HEK293 (cell line): ENCODE measurements around the gene ATP13A4.

Experiments
- CTCF ChIA-PET: fragments of 350-600 bp; formaldehyde crosslinking; extraction: SDS; loops from one replicate; lab custom pipeline; 2021; ENCODE audit warnings: antibody characterized with exemption; lab: Yijun Ruan, JAX
- POLR2A ChIA-PET: fragments of 300-600 bp; formaldehyde crosslinking; extraction: SDS; loops from one replicate; lab custom pipeline; 2020; ENCODE audit warnings: antibody characterized with exemption, inconsistent platforms; lab: Yijun Ruan, JAX
- H3K27ac ChIP-seq: fragments of 200-500 bp; sonication (Bioruptor generic); 2 replicates; pipeline ENCODE4 v1.5.1; 2014; ENCODE audit warnings: low read depth, low read length, control low read depth, inconsistent platforms; ENCODE audit errors: extremely low read depth
- H3K36me3 ChIP-seq, 2 experiments: fragments of 200-500 bp in 1 of 2; sonication (Bioruptor generic) in 1 of 2; 1 replicate in 1 of 2; 2 replicates in 1 of 2; pipeline ENCODE4 v1.5.1; 2014 to 2017; ENCODE audit warnings: inconsistent platforms in 2 of 2, low read length in 2 of 2; ENCODE audit not compliant: control insufficient read depth in 2 of 2, insufficient read depth in 1 of 2
- H3K4me1 ChIP-seq: fragments of 200-500 bp; sonication (Bioruptor generic); 2 replicates; pipeline ENCODE4 v1.5.1; 2014; ENCODE audit warnings: mild to moderate bottlenecking, low read length, inconsistent platforms; ENCODE audit not compliant: control insufficient read depth, insufficient read depth
- H3K4me3 ChIP-seq: 2 replicates; pipeline ENCODE4 v1.5.1; 2011; ENCODE audit warnings: low read depth, mild to moderate bottlenecking, control low read depth, low read length, moderate library complexity
- H3K9me3 ChIP-seq: fragments of 200-500 bp; sonication (Bioruptor generic); 2 replicates; pipeline ENCODE4 v1.5.1; 2014; ENCODE audit warnings: low read depth, low read length, inconsistent platforms; ENCODE audit not compliant: control insufficient read depth, insufficient read depth
- FEZF1 ChIP-seq: fragments of 450-650 bp; formaldehyde crosslinking; IDR thresholded peaks from 2 replicates; pipeline ENCODE4 v1.5.1; 2016; ENCODE audit warnings: missing biosample characterization, missing genetic modification characterization
- SP2 ChIP-seq: fragments of 450-650 bp; formaldehyde crosslinking; IDR thresholded peaks from 2 replicates; pipeline ENCODE4 v1.5.1; 2016; ENCODE audit warnings: missing biosample characterization, missing genetic modification characterization
- SP3 ChIP-seq: fragments of 450-650 bp; formaldehyde crosslinking; IDR thresholded peaks from 2 replicates; pipeline ENCODE4 v1.5.1; 2016; ENCODE audit warnings: missing biosample characterization, missing genetic modification characterization
- ZBTB48 ChIP-seq: fragments of 450-650 bp; formaldehyde crosslinking; IDR thresholded peaks from 2 replicates; pipeline ENCODE4 v1.5.1; 2016; ENCODE audit warnings: missing biosample characterization, missing genetic modification characterization
- ZNF184 ChIP-seq: fragments of 450-650 bp; IDR thresholded peaks from 2 replicates; pipeline ENCODE4 v1.5.1; 2018; ENCODE audit warnings: missing biosample characterization, mild to moderate bottlenecking, missing genetic modification characterization
- ZNF211 ChIP-seq: fragments of 450-650 bp; formaldehyde crosslinking; IDR thresholded peaks from 2 replicates; pipeline ENCODE4 v1.5.1; 2016; ENCODE audit warnings: low read depth, missing biosample characterization, missing genetic modification characterization
- ZNF239 ChIP-seq: fragments of 450-650 bp; formaldehyde crosslinking; IDR thresholded peaks from 2 replicates; pipeline ENCODE4 v1.5.1; 2016; ENCODE audit warnings: missing biosample characterization, missing genetic modification characterization
- ZNF341 ChIP-seq: fragments of 450-650 bp; formaldehyde crosslinking; IDR thresholded peaks from 2 replicates; pipeline ENCODE4; 2016; ENCODE audit warnings: low read depth, missing biosample characterization, missing genetic modification characterization
- ZNF354C ChIP-seq: fragments of 450-650 bp; formaldehyde crosslinking; IDR thresholded peaks from 2 replicates; pipeline ENCODE4 v1.5.1; 2016; ENCODE audit warnings: missing biosample characterization, missing genetic modification characterization, low read depth, borderline replicate concordance
- ZNF404 ChIP-seq: fragments of 450-650 bp; formaldehyde crosslinking; IDR thresholded peaks from 2 replicates; pipeline ENCODE4 v1.5.1; 2017; ENCODE audit warnings: missing biosample characterization, missing genetic modification characterization
- ZNF555 ChIP-seq: fragments of 450-650 bp; formaldehyde crosslinking; conservative IDR thresholded peaks from 2 replicates; pipeline ENCODE4 v1.5.1; 2017; ENCODE audit warnings: missing biosample characterization, mild to moderate bottlenecking, missing genetic modification characterization, inconsistent platforms
- ZNF670 ChIP-seq: fragments of 450-650 bp; formaldehyde crosslinking; IDR thresholded peaks from 2 replicates; pipeline ENCODE4 v1.5.1; 2016; ENCODE audit warnings: missing biosample characterization, missing genetic modification characterization, low read depth
- ZNF768 ChIP-seq: fragments of 450-650 bp; formaldehyde crosslinking; IDR thresholded peaks from 2 replicates; pipeline ENCODE4 v1.5.1; 2018; ENCODE audit warnings: missing biosample characterization, mild to moderate bottlenecking, missing genetic modification characterization
- ZNF776 ChIP-seq: fragments of 450-650 bp; formaldehyde crosslinking; IDR thresholded peaks from 2 replicates; pipeline ENCODE4 v1.5.0; 2017; ENCODE audit warnings: missing biosample characterization, missing genetic modification characterization, borderline replicate concordance
- ZNF777 ChIP-seq: fragments of 450-650 bp; formaldehyde crosslinking; IDR thresholded peaks from 2 replicates; pipeline ENCODE4 v1.5.1; 2017; ENCODE audit warnings: missing biosample characterization, missing genetic modification characterization, borderline replicate concordance
- ZNF792 ChIP-seq: fragments of 450-650 bp; formaldehyde crosslinking; IDR thresholded peaks from 2 replicates; pipeline ENCODE4 v1.5.1; 2016; ENCODE audit warnings: missing biosample characterization, missing genetic modification characterization
- ZNF837 ChIP-seq: fragments of 450-650 bp; formaldehyde crosslinking; IDR thresholded peaks from 2 replicates; pipeline ENCODE4 v1.5.1; 2016; ENCODE audit warnings: missing biosample characterization, missing genetic modification characterization
- ZNF843 ChIP-seq: fragments of 450-650 bp; formaldehyde crosslinking; IDR thresholded peaks from 2 replicates; pipeline ENCODE4 v1.5.1; 2016; ENCODE audit warnings: missing biosample characterization, missing genetic modification characterization
- TF ChIP-seq, protein P1 (sequence below): fragments of 450-650 bp; formaldehyde crosslinking; IDR thresholded peaks from 2 replicates; pipeline ENCODE4 v1.5.1; 2016; ENCODE audit warnings: missing biosample characterization, missing genetic modification characterization
- TF ChIP-seq, protein P2 (sequence below): fragments of 450-650 bp; formaldehyde crosslinking; optimal IDR thresholded peaks from 2 replicates; pipeline ENCODE3; 2016; ENCODE audit warnings: missing biosample characterization, mild to moderate bottlenecking, missing genetic modification characterization
- TF ChIP-seq, protein P3 (sequence below): fragments of 450-650 bp; formaldehyde crosslinking; IDR thresholded peaks from 2 replicates; pipeline ENCODE4 v1.5.1; 2017; ENCODE audit warnings: missing biosample characterization, missing genetic modification characterization
- TF ChIP-seq, protein P4 (sequence below): fragments of 450-650 bp; formaldehyde crosslinking; IDR thresholded peaks from 2 replicates; pipeline ENCODE4 v1.5.1; 2016; ENCODE audit warnings: missing biosample characterization, missing genetic modification characterization
- TF ChIP-seq, protein P5 (sequence below): fragments of 450-650 bp; formaldehyde crosslinking; IDR thresholded peaks from 2 replicates; pipeline ENCODE4 v1.5.1; 2016; ENCODE audit warnings: missing biosample characterization, missing genetic modification characterization, borderline replicate concordance

Gene ATP13A4

DNA sequence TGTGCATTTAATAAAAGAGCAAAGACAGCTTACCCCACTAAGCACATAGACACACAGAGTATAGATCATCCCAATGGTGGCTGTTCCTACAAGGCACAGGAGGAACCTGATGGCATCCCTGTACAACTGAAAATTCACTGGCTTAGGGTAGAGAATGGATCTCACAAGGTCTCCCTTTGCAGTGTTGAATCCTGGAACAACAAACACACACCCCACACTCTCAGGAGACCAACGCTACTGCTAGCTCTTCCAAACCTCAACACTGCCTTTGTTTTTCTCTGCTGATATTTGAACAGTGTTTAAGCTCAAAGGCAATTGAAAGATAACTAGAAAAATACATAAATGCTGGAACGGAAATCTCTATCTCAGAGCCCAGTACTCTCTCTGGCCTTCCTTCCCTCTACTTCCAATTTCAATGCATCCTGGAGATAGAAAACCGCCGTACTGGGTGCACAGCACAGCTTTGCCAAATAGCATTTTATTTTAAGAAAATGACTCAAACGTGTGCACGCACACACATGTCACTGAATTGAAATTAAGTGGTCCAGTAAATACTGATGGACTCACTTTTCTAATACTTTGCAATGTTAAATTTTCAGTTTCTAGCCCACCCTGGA lies 88.6 kb downstream of the ATP13A4 start:
- Histone ChIP-seq H3K36me3 (no peaks in the 10 kb centered on the region), H3K9me3 (no peaks in the 10 kb centered on the region), H3K27ac (no peak overlapping the region), H3K4me3 (no peak overlapping the region)
- ChIA-PET POLR2A (no interaction called here), CTCF (interaction anchor here (0.6 kb wide), 1 partner anchor 194 kb away, joined by 3 read pairs; no protein-coding TSS in a partner anchor)
- TF ChIP-seq ZNF670 (tag by site-specific recombination) (no peak), ZNF843 (tag by site-specific recombination) (no peak), ZNF776 (tag by site-specific recombination) (no peak), ZNF777 (tag by site-specific recombination) (no peak), ZNF768 (tag by site-specific recombination) (no peak), FEZF1 (tag by site-specific recombination) (no peak), ZNF184 (no peak), ZNF239 (tag by site-specific recombination) (no peak), ZNF404 (no peak), ZNF354C (tag by site-specific recombination) (no peak), ZNF211 (tag by site-specific recombination) (no peak), SP3 (tag by site-specific recombination) (no peak), ZNF555 (tag by site-specific recombination) (no peak), ZNF837 (tag by site-specific recombination) (no peak), SP2 (tag by site-specific recombination) (no peak)
- TF ChIP-seq, protein P1, sequence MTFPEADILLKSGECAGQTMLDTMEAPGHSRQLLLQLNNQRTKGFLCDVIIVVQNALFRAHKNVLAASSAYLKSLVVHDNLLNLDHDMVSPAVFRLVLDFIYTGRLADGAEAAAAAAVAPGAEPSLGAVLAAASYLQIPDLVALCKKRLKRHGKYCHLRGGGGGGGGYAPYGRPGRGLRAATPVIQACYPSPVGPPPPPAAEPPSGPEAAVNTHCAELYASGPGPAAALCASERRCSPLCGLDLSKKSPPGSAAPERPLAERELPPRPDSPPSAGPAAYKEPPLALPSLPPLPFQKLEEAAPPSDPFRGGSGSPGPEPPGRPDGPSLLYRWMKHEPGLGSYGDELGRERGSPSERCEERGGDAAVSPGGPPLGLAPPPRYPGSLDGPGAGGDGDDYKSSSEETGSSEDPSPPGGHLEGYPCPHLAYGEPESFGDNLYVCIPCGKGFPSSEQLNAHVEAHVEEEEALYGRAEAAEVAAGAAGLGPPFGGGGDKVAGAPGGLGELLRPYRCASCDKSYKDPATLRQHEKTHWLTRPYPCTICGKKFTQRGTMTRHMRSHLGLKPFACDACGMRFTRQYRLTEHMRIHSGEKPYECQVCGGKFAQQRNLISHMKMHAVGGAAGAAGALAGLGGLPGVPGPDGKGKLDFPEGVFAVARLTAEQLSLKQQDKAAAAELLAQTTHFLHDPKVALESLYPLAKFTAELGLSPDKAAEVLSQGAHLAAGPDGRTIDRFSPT = no peak
- TF ChIP-seq, protein P2, sequence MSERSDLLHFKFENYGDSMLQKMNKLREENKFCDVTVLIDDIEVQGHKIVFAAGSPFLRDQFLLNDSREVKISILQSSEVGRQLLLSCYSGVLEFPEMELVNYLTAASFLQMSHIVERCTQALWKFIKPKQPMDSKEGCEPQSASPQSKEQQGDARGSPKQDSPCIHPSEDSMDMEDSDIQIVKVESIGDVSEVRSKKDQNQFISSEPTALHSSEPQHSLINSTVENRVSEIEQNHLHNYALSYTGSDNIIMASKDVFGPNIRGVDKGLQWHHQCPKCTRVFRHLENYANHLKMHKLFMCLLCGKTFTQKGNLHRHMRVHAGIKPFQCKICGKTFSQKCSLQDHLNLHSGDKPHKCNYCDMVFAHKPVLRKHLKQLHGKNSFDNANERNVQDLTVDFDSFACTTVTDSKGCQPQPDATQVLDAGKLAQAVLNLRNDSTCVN (tag by site-specific recombination) = no peak
- TF ChIP-seq, protein P3, sequence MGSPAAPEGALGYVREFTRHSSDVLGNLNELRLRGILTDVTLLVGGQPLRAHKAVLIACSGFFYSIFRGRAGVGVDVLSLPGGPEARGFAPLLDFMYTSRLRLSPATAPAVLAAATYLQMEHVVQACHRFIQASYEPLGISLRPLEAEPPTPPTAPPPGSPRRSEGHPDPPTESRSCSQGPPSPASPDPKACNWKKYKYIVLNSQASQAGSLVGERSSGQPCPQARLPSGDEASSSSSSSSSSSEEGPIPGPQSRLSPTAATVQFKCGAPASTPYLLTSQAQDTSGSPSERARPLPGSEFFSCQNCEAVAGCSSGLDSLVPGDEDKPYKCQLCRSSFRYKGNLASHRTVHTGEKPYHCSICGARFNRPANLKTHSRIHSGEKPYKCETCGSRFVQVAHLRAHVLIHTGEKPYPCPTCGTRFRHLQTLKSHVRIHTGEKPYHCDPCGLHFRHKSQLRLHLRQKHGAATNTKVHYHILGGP (tag by site-specific recombination) = no peak
- TF ChIP-seq, protein P4, sequence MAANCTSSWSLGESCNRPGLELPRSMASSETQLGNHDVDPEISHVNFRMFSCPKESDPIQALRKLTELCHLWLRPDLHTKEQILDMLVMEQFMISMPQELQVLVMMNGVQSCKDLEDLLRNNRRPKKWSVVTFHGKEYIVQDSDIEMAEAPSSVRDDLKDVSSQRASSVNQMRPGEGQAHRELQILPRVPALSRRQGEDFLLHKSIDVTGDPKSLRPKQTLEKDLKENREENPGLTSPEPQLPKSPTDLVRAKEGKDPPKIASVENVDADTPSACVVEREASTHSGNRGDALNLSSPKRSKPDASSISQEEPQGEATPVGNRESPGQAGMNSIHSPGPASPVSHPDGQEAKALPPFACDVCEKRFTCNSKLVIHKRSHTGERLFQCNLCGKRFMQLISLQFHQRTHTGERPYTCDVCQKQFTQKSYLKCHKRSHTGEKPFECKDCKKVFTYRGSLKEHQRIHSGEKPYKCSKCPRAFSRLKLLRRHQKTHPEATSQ (tag by site-specific recombination) = no peak
- TF ChIP-seq, all 188 proteins: peak for 0
- no peaks in the 10 kb centered on the region for H3K4me1 ChIP-seq

DNA sequence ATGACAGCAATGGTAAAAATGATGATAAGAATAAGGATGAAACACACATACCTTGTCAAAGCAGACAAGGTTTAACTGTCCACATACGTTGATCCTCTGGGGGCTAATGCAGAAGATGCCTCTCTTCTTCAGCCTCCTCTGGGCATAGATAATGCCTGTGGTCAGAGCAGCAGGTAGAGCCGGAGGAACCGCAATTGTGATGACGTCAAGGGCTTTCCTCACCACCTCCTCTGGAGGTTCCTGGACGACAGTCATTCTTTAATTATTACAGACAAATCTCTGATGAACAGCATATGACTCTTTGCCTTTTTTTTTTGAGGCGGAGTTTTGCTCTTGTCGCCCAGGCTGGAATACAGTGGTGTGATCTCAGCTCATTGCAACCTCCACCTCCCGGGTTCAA lies 89.8 kb downstream of the ATP13A4 start:
- ChIA-PET CTCF (no interaction called here), POLR2A (no interaction called here)
- TF ChIP-seq, protein P5, sequence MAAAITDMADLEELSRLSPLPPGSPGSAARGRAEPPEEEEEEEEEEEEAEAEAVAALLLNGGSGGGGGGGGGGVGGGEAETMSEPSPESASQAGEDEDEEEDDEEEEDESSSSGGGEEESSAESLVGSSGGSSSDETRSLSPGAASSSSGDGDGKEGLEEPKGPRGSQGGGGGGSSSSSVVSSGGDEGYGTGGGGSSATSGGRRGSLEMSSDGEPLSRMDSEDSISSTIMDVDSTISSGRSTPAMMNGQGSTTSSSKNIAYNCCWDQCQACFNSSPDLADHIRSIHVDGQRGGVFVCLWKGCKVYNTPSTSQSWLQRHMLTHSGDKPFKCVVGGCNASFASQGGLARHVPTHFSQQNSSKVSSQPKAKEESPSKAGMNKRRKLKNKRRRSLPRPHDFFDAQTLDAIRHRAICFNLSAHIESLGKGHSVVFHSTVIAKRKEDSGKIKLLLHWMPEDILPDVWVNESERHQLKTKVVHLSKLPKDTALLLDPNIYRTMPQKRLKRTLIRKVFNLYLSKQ (tag by site-specific recombination) = no peak
- no peak for TF ChIP-seq ZBTB48
- TF ChIP-seq ZNF792 = no peak
- TF ChIP-seq, protein P4 (tag by site-specific recombination) = no peak
- TF ChIP-seq ZNF341 = no peak
- Histone ChIP-seq H3K27ac (no peak overlapping the region), H3K36me3 (no peaks in the 10 kb centered on the region), H3K9me3 (no peaks in the 10 kb centered on the region), H3K4me1 (no peaks in the 10 kb centered on the region), H3K4me3 (no peak overlapping the region)
